Activated CD4-positive, alpha-beta T cell treated with anti-CD3 and anti-CD28 coated beads, Interleukin-2, amount 10 ng/mL, durations not matched to agents 7 days and 5 days (primary cell): ENCODE data around the gene VAMP5. TPM values are rescaled to one million over a fixed set of nuclear protein-coding genes. Genes with fewer than 3 reads are reported as not detected.
A peak's percentile ranks its signal among the peaks of the same experiment; 100 is the strongest.
"Not testable (repeated sequence)": the region's sequence is repeated elsewhere in the genome, so short reads cannot be mapped to it uniquely, and the experiment has no call there.

Source experiments
- CTCF ChIA-PET: fragments of 350-600 bp; sonication (Branson Sonifier 250); formaldehyde crosslinking; loops from one replicate; lab custom pipeline; 2021; ENCODE audit warnings: antibody characterized with exemption; lab: Charles Lee
- POLR2A ChIA-PET: fragments of 350-600 bp; sonication (Branson Sonifier 250); formaldehyde crosslinking; loops from one replicate; lab custom pipeline; 2021; ENCODE audit warnings: antibody characterized with exemption; lab: Charles Lee
- DNase-seq: peaks from one replicate; pipeline ENCODE4 v3.0.0-alpha.2; 2020
- H3K27ac Mint-ChIP-seq: one replicate; pipeline ENCODE4 v1.8.0; 2021; ENCODE audit warnings: mild to moderate bottlenecking, moderate library complexity, mixed read lengths
- H3K27me3 Mint-ChIP-seq: one replicate; pipeline ENCODE4 v1.8.0; 2021; ENCODE audit warnings: mixed read lengths
- H3K36me3 Mint-ChIP-seq: one replicate; pipeline ENCODE4 v1.8.0; 2021; ENCODE audit warnings: low read depth, mixed read lengths
- H3K4me1 Mint-ChIP-seq: one replicate; pipeline ENCODE4 v1.8.0; 2021; ENCODE audit warnings: mixed read lengths
- H3K4me3 Mint-ChIP-seq: one replicate; pipeline ENCODE4 v1.8.0; 2021; ENCODE audit warnings: mild to moderate bottlenecking, moderate library complexity, mixed read lengths
- H3K9me3 Mint-ChIP-seq: one replicate; pipeline ENCODE4 v1.8.0; 2021; ENCODE audit warnings: mixed read lengths
- total RNA-seq, 2 experiments: library from RNA; stranded (reverse); gene quantifications; one replicate each; pipeline ENCODE4 v1.2.3, GENCODE V29; 2021

The VAMP5 gene
- total RNA-seq, 2 experiments from 2014 or later: 61.5 to 67.4 TPM

GRCh38 chr2:85607268-85608215 lies 23.3 kb downstream of the VAMP5 start:
- DNase-seq: no peak
- Mint-ChIP-seq H3K27ac (no peak overlapping the region), H3K4me1 (peaks cover 29% of the 10 kb centered on the region), H3K4me3 (no peak overlapping the region), H3K36me3 (peaks cover 25% of the 10 kb centered on the region), H3K27me3 (peaks cover 2% of the 10 kb centered on the region), H3K9me3 (no peaks in the 10 kb centered on the region)
- ChIA-PET POLR2A (no interaction called here), CTCF (interaction anchor here (0.6 to 4.2 kb wide), 2 partner anchors 13 kb away, joined by 3 to 21 read pairs; partner anchors contain the start of gene RNF181)

- CTCF ChIA-PET: interaction anchor here (0.6 to 2.2 kb wide), 9 partner anchors 11 to 591 kb away, joined by 3 to 8 read pairs (median 3); no protein-coding TSS in a partner anchor
- peaks cover 33% of the 10 kb centered on the region for H3K4me1 Mint-ChIP-seq
- no peaks in the 10 kb centered on the region for H3K27me3 Mint-ChIP-seq
- no peak for DNase-seq
- peak overlapping the region; percentile 91 for H3K27ac Mint-ChIP-seq
- peaks cover 29% of the 10 kb centered on the region for H3K36me3 Mint-ChIP-seq
- peak overlapping the region; percentile 90 for H3K4me3 Mint-ChIP-seq
- POLR2A ChIA-PET: interaction anchor here (0.7 to 1.0 kb wide), 2 partner anchors 10 to 240 kb away, joined by 4 to 7 read pairs; no protein-coding TSS in a partner anchor
- H3K9me3 Mint-ChIP-seq: no peaks in the 10 kb centered on the region
Measured at GRCh38 chr2:85611217-85611704, 27.0 kb downstream of the VAMP5 start.

- Mint-ChIP-seq H3K4me3 (peak within 1 kb of the TSS; percentile 90), H3K36me3 (peaks cover 29% of the 10 kb centered on the region), H3K4me1 (peaks cover 34% of the 10 kb centered on the region), H3K27ac (peak within 1 kb of the TSS; percentile 91), H3K9me3 (no peaks in the 10 kb centered on the region), H3K27me3 (no peaks in the 10 kb centered on the region)
- CTCF ChIA-PET: interaction anchor here (0.7 to 2.2 kb wide), 10 partner anchors 8 to 94 kb away, joined by 3 to 8 read pairs (median 3); partner anchors contain the start of gene TMEM150A
- POLR2A ChIA-PET: interaction anchor here (0.5 to 1.0 kb wide), 4 partner anchors 11 to 1812 kb away, joined by 3 to 7 read pairs (median 4); no protein-coding TSS in a partner anchor
- peak; percentile 89 for DNase-seq
Measured at GRCh38 chr2:85611705-85612587, 27.7 kb downstream of the VAMP5 start, which contains the start of gene C2orf68. TSS of gene C2orf68 (minus strand) at chr2:85612066. CDS start at chr2:85611984, 82 bp downstream.

GRCh38 chr2:85613717-85614515 lies 29.7 kb downstream of the VAMP5 start:
- Mint-ChIP-seq H3K4me1 (peaks cover 42% of the 10 kb centered on the region), H3K27ac (no peak overlapping the region)

GRCh38 chr2:85614757-85615156 lies 30.5 kb downstream of the VAMP5 start:
- H3K4me1 Mint-ChIP-seq: peaks cover 45% of the 10 kb centered on the region
- H3K27me3 Mint-ChIP-seq, H3K9me3 Mint-ChIP-seq, H3K4me3 Mint-ChIP-seq, DNase-seq: not testable (repeated sequence)
- POLR2A ChIA-PET: interaction anchor here (0.5 kb wide), 1 partner anchor 53 kb away, joined by 10 read pairs; no protein-coding TSS in a partner anchor
- peaks cover 20% of the 10 kb centered on the region for H3K36me3 Mint-ChIP-seq
- H3K27ac Mint-ChIP-seq: peak overlapping the region; percentile 9
- CTCF ChIA-PET: interaction anchor here (1.3 kb wide), 1 partner anchor 13 kb away, joined by 4 read pairs; no protein-coding TSS in a partner anchor

More at GRCh38 chr2:85613717-85614515, 29.7 kb downstream of the VAMP5 start:
- no peaks in the 10 kb centered on the region for H3K9me3 Mint-ChIP-seq
- ChIA-PET CTCF (interaction anchor here (0.6 to 0.9 kb wide), 3 partner anchors 22 to 75 kb away, joined by 3 to 4 read pairs (median 3); partner anchors contain the start of genes GGCX and MAT2A), POLR2A (no interaction called here)
- peaks cover 22% of the 10 kb centered on the region for H3K36me3 Mint-ChIP-seq
- DNase-seq: no peak
- no peaks in the 10 kb centered on the region for H3K27me3 Mint-ChIP-seq
- H3K4me3 Mint-ChIP-seq: peak overlapping the region; percentile 38

- H3K36me3 Mint-ChIP-seq: peaks cover 16% of the 10 kb centered on the region
- H3K27ac Mint-ChIP-seq: peak overlapping the region; percentile 98
- DNase-seq: no peak
- H3K4me3 Mint-ChIP-seq: peak overlapping the region; percentile 98
- H3K27me3 Mint-ChIP-seq: no peaks in the 10 kb centered on the region
- POLR2A ChIA-PET: interaction anchor here (0.5 kb wide), 1 partner anchor 53 kb away, joined by 10 read pairs; no protein-coding TSS in a partner anchor
- H3K9me3 Mint-ChIP-seq: no peaks in the 10 kb centered on the region
- CTCF ChIA-PET: interaction anchor here (1.3 kb wide), 1 partner anchor 13 kb away, joined by 4 read pairs; no protein-coding TSS in a partner anchor
- H3K4me1 Mint-ChIP-seq: peaks cover 40% of the 10 kb centered on the region
Measured at GRCh38 chr2:85615413-85615728, 31.1 kb downstream of the VAMP5 start.

GRCh38 chr2:85617723-85618122 lies 33.5 kb downstream of the VAMP5 start:
- POLR2A ChIA-PET: interaction anchor here (0.6 kb wide), 1 partner anchor 20 kb away, joined by 6 read pairs; no protein-coding TSS in a partner anchor
- H3K27ac Mint-ChIP-seq: peak overlapping the region; percentile 50
- CTCF ChIA-PET: interaction anchor here (0.6 to 8.6 kb wide), 3 partner anchors 18 to 114 kb away, joined by 3 to 56 read pairs (median 3); no protein-coding TSS in a partner anchor
- not testable (repeated sequence) for H3K9me3 Mint-ChIP-seq, H3K27me3 Mint-ChIP-seq, DNase-seq
- peaks cover 23% of the 10 kb centered on the region for H3K36me3 Mint-ChIP-seq
- H3K4me1 Mint-ChIP-seq: peaks cover 37% of the 10 kb centered on the region
- H3K4me3 Mint-ChIP-seq: peak overlapping the region; percentile 98

GRCh38 chr2:85619617-85620016 lies 35.4 kb downstream of the VAMP5 start:
- H3K9me3 Mint-ChIP-seq: no peaks in the 10 kb centered on the region
- POLR2A ChIA-PET: no interaction called here
- CTCF ChIA-PET: interaction anchor here (0.9 to 8.6 kb wide), 5 partner anchors 16 to 301 kb away, joined by 3 to 56 read pairs (median 7); no protein-coding TSS in a partner anchor
- no peak overlapping the region for H3K4me3 Mint-ChIP-seq
- H3K36me3 Mint-ChIP-seq: peaks cover 39% of the 10 kb centered on the region
- H3K4me1 Mint-ChIP-seq: peaks cover 32% of the 10 kb centered on the region
- no peak for DNase-seq
- H3K27ac Mint-ChIP-seq: no peak overlapping the region
- H3K27me3 Mint-ChIP-seq: no peaks in the 10 kb centered on the region

- Mint-ChIP-seq H3K4me3 (no peak overlapping the region), H3K27ac (no peak overlapping the region), H3K36me3 (peaks cover 48% of the 10 kb centered on the region), H3K4me1 (peaks cover 27% of the 10 kb centered on the region), H3K9me3 (no peaks in the 10 kb centered on the region), H3K27me3 (no peaks in the 10 kb centered on the region)
- DNase-seq: no peak
- ChIA-PET POLR2A (no interaction called here), CTCF (interaction anchor here (1.1 to 8.6 kb wide), 6 partner anchors 9 to 64 kb away, joined by 3 to 56 read pairs (median 5); partner anchors contain the start of gene C2orf68)
Measured at GRCh38 chr2:85621338-85621737, 37.1 kb downstream of the VAMP5 start.

- ChIA-PET CTCF (interaction anchor here (8.6 kb wide), 1 partner anchor 12 kb away, joined by 56 read pairs; no protein-coding TSS in a partner anchor), POLR2A (no interaction called here)
- no peak overlapping the region for H3K4me3 Mint-ChIP-seq
- no peaks in the 10 kb centered on the region for H3K27me3 Mint-ChIP-seq
- peaks cover 22% of the 10 kb centered on the region for H3K4me1 Mint-ChIP-seq
- no peak for DNase-seq
- H3K27ac Mint-ChIP-seq: no peak overlapping the region
- H3K36me3 Mint-ChIP-seq: peaks cover 55% of the 10 kb centered on the region
- no peaks in the 10 kb centered on the region for H3K9me3 Mint-ChIP-seq
Measured at GRCh38 chr2:85623991-85624390, 39.8 kb downstream of the VAMP5 start.

- ChIA-PET CTCF (interaction anchor here (1.5 to 3.8 kb wide), 3 partner anchors 9 to 50 kb away, joined by 4 to 24 read pairs (median 4); no protein-coding TSS in a partner anchor), POLR2A (no interaction called here)
- DNase-seq: no peak
- Mint-ChIP-seq H3K4me3 (no peak overlapping the region), H3K27me3 (no peaks in the 10 kb centered on the region), H3K4me1 (peaks cover 13% of the 10 kb centered on the region), H3K36me3 (peaks cover 70% of the 10 kb centered on the region), H3K27ac (no peak overlapping the region), H3K9me3 (no peaks in the 10 kb centered on the region)
Measured at GRCh38 chr2:85628658-85629057, 44.4 kb downstream of the VAMP5 start.
